Lower lobe of right lung (tissue), 2 donors: ENCODE data around the gene COL26A1. TPM values are rescaled to one million over a fixed set of nuclear protein-coding genes. Genes with fewer than 3 reads are reported as not detected.

ENCODE experiments used
- ATAC-seq, 2 donors: fragments of 200-7000 bp; cut with Tn5 transposase; one replicate each; pipeline ENCODE4 v1.9.1; 2020 to 2022; ENCODE audit warnings: mild to moderate bottlenecking in 2 of 2, moderate library complexity in 2 of 2
- DNase-seq: peaks from one replicate; pipeline ENCODE4 v3.0.0-alpha.2; 2020
- H3K27ac ChIP-seq: fragments of 200-600 bp; one replicate; pipeline ENCODE4 v1.8.0; 2022
- H3K27me3 ChIP-seq: fragments of 200-600 bp; one replicate; pipeline ENCODE4 v1.8.0; 2022; ENCODE audit warnings: low read depth
- H3K36me3 ChIP-seq: fragments of 200-600 bp; one replicate; pipeline ENCODE4 v1.8.0; 2022; ENCODE audit warnings: mild to moderate bottlenecking
- H3K4me1 ChIP-seq: fragments of 200-600 bp; one replicate; pipeline ENCODE4 v1.8.0; 2022
- H3K4me3 ChIP-seq: fragments of 200-600 bp; one replicate; pipeline ENCODE4 v1.8.0; 2022; ENCODE audit warnings: mild to moderate bottlenecking
- H3K9me3 ChIP-seq: fragments of 200-600 bp; one replicate; pipeline ENCODE4 v1.8.0; 2022
- intact Hi-C: fragments of 100-400 bp; cut with DNase I; formaldehyde crosslinking; loops from one replicate; pipeline ENCODE4 v1.11.0; 2022
- total RNA-seq: library from RNA; stranded (reverse); fragmentation: NEBNext Ultra II Directional; extraction: Animal tissue kit (Norgen Biotek cat#: 25700); gene quantifications from one replicate; pipeline ENCODE4 v1.2.1, GENCODE V29; 2021
- TF ChIP-seq, protein P1 (sequence below): fragments of 200-600 bp; IDR thresholded peaks from one replicate; pipeline ENCODE4 v1.8.0; 2022; ENCODE audit warnings: antibody characterized with exemption, mild to moderate bottlenecking
- donor health status: DM: no; HTN: yes; CAD: no; lungs with severe emphysema.

COL26A1 gene
- total RNA-seq, 1 donor from 2014 or later, result 0.24 TPM

DNA sequence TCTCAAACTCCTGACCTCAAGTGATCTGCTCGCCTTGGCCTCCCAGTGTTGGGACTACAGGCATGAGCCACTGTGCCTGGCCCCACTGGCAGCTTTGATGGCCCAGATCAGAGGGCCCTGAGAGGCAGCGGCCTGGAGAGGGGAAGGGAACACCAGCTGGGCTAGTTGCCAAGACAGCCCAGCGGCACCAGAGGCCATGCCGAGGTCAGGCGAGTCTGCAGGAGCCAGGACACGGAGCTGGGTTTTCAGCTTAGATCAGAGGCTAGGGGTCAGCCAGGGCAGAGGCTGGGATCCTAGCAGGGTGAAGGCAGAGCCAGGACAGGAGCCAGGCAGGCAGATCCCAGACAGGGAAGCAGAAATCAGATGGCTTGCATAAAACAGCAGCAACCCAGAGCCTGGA is 173.6 kb downstream of the COL26A1 start:
- no peak overlapping the region for H3K4me3 ChIP-seq
- H3K36me3 ChIP-seq, result no peaks in the 10 kb centered on the region
- TF ChIP-seq, protein P1, sequence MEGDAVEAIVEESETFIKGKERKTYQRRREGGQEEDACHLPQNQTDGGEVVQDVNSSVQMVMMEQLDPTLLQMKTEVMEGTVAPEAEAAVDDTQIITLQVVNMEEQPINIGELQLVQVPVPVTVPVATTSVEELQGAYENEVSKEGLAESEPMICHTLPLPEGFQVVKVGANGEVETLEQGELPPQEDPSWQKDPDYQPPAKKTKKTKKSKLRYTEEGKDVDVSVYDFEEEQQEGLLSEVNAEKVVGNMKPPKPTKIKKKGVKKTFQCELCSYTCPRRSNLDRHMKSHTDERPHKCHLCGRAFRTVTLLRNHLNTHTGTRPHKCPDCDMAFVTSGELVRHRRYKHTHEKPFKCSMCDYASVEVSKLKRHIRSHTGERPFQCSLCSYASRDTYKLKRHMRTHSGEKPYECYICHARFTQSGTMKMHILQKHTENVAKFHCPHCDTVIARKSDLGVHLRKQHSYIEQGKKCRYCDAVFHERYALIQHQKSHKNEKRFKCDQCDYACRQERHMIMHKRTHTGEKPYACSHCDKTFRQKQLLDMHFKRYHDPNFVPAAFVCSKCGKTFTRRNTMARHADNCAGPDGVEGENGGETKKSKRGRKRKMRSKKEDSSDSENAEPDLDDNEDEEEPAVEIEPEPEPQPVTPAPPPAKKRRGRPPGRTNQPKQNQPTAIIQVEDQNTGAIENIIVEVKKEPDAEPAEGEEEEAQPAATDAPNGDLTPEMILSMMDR, result no peak
- peaks cover 9% of the 10 kb centered on the region for H3K27me3 ChIP-seq
- no peaks in the 10 kb centered on the region for H3K4me1 ChIP-seq
- no peak overlapping the region for H3K27ac ChIP-seq
- no peak for ATAC-seq
- intact Hi-C loops, result no loop called here
- no peak for DNase-seq
- no peaks in the 10 kb centered on the region for H3K9me3 ChIP-seq

DNA sequence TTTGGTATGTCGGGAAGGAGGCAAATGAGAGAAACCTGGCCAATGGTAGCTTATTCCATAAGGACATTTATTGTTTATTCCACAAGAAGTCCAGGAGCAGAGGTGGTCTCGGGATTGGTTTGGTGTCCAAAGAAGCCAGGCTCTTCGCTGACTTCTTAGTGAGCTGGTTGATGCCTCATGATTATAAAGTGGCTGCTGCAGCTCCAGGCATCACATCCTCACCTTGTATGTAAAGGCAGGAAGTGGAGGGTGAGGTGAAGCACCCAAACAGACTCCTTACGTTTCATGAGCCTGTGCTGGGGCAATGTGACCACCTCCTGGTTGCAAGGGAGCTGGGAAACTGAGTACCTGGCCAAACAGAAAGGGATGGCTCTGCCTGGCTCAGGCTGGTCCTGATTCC is 174.0 kb downstream of the COL26A1 start:
- TF ChIP-seq, protein P1, result no peak
- DNase-seq (no peak), ATAC-seq (no peak)
- no peak overlapping the region for H3K4me3 ChIP-seq
- H3K4me1 ChIP-seq, result no peaks in the 10 kb centered on the region
- intact Hi-C loops, result no loop called here
- H3K36me3 ChIP-seq, result no peaks in the 10 kb centered on the region
- no peak overlapping the region for H3K27ac ChIP-seq
- H3K9me3 ChIP-seq, result no peaks in the 10 kb centered on the region
- H3K27me3 ChIP-seq, result peaks cover 9% of the 10 kb centered on the region

DNA sequence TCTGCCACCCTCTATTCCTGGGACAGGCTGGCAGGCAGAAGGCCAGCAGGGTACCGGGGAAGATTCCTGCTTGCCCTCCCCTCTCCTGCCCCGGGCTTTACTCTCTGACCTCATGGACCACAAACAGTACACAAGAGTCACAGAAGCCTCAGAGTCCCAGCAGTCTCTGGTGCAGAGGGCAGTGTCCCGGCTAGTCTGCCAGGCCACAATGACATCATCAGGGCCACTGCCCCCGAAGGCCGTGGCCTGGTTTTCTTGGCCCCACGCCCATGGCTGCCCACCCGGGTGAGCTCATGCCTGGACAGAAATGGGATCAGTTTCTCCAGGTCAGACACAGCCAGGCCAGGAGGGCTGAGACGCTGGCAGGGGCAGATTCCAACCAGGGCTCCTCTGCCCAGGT is 174.5 kb downstream of the COL26A1 start:
- no peak for ATAC-seq
- no peaks in the 10 kb centered on the region for H3K9me3 ChIP-seq
- TF ChIP-seq, protein P1, result no peak
- H3K4me1 ChIP-seq, result no peaks in the 10 kb centered on the region
- H3K27me3 ChIP-seq, result peaks cover 9% of the 10 kb centered on the region
- H3K36me3 ChIP-seq, result no peaks in the 10 kb centered on the region
- no peak for DNase-seq
- intact Hi-C loops, result no loop called here
- H3K27ac ChIP-seq, result no peak overlapping the region
- no peak overlapping the region for H3K4me3 ChIP-seq

DNA sequence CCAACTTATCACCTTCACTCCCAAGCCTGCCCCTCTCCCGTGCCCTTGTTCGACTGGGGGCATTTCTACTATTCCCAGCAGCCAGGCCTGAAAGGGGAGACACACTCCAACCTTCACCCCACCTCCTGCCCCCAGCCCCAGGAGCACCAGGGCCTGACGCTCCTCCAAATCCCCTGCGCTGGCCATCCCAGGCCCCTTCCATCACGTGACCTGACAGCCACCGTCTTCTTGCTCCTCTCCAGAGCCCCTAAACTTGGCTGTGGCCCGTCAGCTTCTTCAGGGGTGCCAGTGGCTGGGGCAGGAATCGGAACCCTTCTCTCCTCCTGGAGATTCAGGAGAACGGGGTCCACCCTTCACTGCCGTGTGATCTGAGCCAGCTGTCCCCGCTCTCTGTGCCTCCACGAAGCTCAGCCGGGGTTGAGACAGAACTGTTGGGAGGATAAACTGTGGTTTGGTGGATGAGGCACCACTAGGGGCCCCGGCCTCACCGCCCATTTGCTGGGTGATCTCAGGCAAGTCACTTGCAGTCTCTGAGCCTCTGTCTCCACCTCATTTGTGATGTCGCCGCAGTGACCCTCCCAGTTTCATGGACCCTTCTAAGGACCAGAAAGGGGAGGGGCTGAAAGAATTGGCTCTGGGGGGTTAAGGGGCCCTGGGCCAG is 175.4 kb downstream of the COL26A1 start:
- Histone ChIP-seq H3K4me1 (no peaks in the 10 kb centered on the region), H3K27ac (no peak overlapping the region), H3K4me3 (no peak overlapping the region), H3K36me3 (no peaks in the 10 kb centered on the region), H3K9me3 (no peaks in the 10 kb centered on the region), H3K27me3 (peaks cover 6% of the 10 kb centered on the region)
- DNase-seq, result no peak
- no peak for ATAC-seq
- TF ChIP-seq, protein P1, result no peak
- intact Hi-C loops, result no loop called here

DNA sequence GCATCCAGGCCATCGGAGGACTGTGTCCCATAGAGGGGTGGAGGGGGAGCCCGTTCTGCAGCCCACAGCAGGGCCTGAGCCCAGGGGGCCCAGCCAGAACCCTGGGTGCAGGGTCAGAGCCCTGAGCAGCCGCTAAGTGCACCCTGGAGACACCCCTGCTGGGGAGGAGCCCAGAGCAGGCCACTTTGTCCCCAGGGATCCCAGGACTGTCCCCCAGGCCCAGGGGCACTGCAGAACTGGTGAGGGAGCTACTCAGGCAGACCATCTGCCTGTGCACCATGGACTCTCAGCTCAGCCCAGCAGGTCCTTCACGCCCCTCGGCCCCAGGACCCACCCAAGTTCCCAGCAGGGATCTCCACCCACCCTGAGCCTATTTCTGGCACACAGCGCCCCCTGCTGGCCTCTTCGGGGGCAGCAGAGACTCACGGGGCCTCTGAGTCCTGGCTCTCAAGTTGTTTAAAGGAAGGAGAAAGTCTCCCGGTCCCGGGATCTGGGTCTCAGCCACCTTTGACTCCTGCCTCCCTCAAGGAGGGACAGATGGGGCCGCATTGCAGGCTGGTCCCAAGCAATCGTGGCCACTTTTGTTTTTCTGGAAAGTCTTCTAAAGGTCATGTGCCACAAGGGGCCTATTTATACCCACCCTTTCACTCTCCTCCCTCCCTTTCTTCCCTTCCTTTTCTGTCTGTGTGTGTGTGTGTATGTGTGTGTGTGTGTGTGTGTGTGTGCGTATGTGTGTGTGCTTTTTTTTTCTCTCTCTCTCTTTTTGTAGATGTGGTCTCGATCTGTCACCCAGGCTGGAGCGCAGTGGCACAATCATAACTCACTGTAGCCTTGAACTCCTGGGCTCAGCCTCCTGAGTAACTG is 176.2 kb downstream of the COL26A1 start:
- TF ChIP-seq, protein P1, result peak; percentile 92
- Histone ChIP-seq H3K9me3 (no peaks in the 10 kb centered on the region), H3K4me1 (no peaks in the 10 kb centered on the region), H3K27ac (no peak overlapping the region), H3K4me3 (no peak overlapping the region), H3K27me3 (no peaks in the 10 kb centered on the region), H3K36me3 (no peaks in the 10 kb centered on the region)
- intact Hi-C loops, result no loop called here
- peak; percentile 66 for DNase-seq
- peak; percentile 55 to 72 for ATAC-seq
